NOMO-1 (cell line): Measurements from ENCODE around the gene SUGCT.
A peak's percentile ranks its signal among the peaks of the same experiment; 100 is the strongest.
"Not testable (repeated sequence)": the region's sequence is repeated elsewhere in the genome, so short reads cannot be mapped to it uniquely, and the experiment has no call there.

Source experiments
- DNase-seq, 2 experiments: peaks; one replicate each; lab custom pipeline; 2025; ENCODE audit not compliant: unreplicated experiment in 2 of 2; lab: John Stamatoyannopoulos, UW

SUGCT gene

GRCh38 chr7:40602351-40602750, 467.5 kb downstream of the SUGCT start:
- DNase-seq, result not testable (repeated sequence)

GRCh38 chr7:40604601-40605438, 470.0 kb downstream of the SUGCT start:
- peak; percentile 51 to 67 for DNase-seq

- no peak for DNase-seq
These were observed 473.7 kb downstream of the SUGCT start for GRCh38 chr7:40608321-40609075.

GRCh38 chr7:40610461-40610860, 475.7 kb downstream of the SUGCT start:
- no peak for DNase-seq

GRCh38 chr7:40611095-40611871, 476.5 kb downstream of the SUGCT start:
- DNase-seq, result no peak

GRCh38 chr7:40612298-40612697, 477.5 kb downstream of the SUGCT start:
- no peak for DNase-seq

- no peak for DNase-seq
These were observed 484.8 kb downstream of the SUGCT start for GRCh38 chr7:40619647-40620046.

- no peak for DNase-seq
These were observed 486.8 kb downstream of the SUGCT start for GRCh38 chr7:40621592-40621998.

GRCh38 chr7:40622941-40623501, 488.2 kb downstream of the SUGCT start:
- DNase-seq, result no peak

- peak in 1 of 2 experiments; percentile 57 for DNase-seq
These were observed 489.1 kb downstream of the SUGCT start for GRCh38 chr7:40623863-40624262.

- DNase-seq, result not testable (repeated sequence)
These were observed 492.6 kb downstream of the SUGCT start for GRCh38 chr7:40627361-40627760.

GRCh38 chr7:40629891-40630290, 495.1 kb downstream of the SUGCT start:
- peak in 1 of 2 experiments; percentile 24 for DNase-seq

- DNase-seq, result no peak
These were observed 499.3 kb downstream of the SUGCT start for GRCh38 chr7:40634118-40634517.

GRCh38 chr7:40638545-40639320, 503.9 kb downstream of the SUGCT start:
- no peak for DNase-seq

GRCh38 chr7:40640566-40640965, 505.8 kb downstream of the SUGCT start:
- DNase-seq, result no peak

GRCh38 chr7:40641701-40642100, 506.9 kb downstream of the SUGCT start:
- no peak for DNase-seq

- DNase-seq, result no peak
These were observed 508.9 kb downstream of the SUGCT start for GRCh38 chr7:40643664-40644063.

GRCh38 chr7:40644454-40645188, 509.8 kb downstream of the SUGCT start:
- DNase-seq, result no peak

- DNase-seq, result no peak
These were observed 510.4 kb downstream of the SUGCT start for GRCh38 chr7:40645197-40645596.
